Subcutaneous adipose tissue (tissue), 4 donors: ENCODE data around the gene C15orf40. TPM values are rescaled to one million over a fixed set of nuclear protein-coding genes. Genes with fewer than 3 reads are reported as not detected.

Experiments used
- total RNA-seq, 4 donors: library from RNA; depleted of rRNA; stranded (reverse); fragments of >200 nt; gene quantifications; one replicate each; pipeline ENCODE4 v1.1.0, GENCODE V29; 2016
- TF ChIP-seq, protein P1 (sequence below): fragments of 450-650 bp; IDR thresholded peaks from one replicate; pipeline ENCODE4 v1.5.1; 2016; ENCODE audit warnings: low read depth, mild to moderate bottlenecking, control low read depth, antibody characterized with exemption, moderate library complexity

Gene C15orf40
- total RNA-seq, 4 donors from 2014 or later, result 12.1 to 23.9 (median 12.9) TPM

DNA sequence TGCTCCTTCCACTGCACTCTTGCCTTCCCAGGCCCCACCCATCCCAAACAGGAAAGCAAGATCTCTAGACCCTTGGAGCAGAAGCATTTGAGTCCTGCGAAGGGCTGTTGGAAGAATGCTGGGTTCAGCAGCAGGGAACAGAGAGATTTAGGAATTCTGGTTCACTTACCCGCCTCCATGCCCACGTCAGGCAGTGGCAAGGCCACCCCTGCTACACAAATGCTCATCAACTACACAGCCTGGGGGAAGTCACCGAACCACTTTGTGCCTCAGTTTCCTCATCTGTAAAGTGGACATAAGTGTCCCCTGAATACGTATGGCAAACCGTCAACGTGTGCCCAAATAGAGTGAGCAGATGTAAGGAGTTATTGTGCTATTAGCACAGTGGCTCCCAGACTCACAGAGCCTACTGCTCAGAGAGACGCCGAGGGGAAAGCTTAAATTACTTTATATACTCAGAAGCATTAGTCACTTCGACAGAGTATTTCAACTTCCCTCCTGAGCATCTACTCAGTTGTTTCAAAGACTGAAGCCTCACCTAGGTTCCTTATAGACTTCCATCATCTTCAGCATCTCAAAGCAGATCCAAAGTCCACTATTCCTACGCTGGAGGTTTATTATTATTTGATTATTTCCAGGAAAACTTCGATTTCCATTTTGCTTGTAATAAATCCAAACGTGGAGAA is 59.8 kb downstream of the C15orf40 start:
- TF ChIP-seq, protein P1, sequence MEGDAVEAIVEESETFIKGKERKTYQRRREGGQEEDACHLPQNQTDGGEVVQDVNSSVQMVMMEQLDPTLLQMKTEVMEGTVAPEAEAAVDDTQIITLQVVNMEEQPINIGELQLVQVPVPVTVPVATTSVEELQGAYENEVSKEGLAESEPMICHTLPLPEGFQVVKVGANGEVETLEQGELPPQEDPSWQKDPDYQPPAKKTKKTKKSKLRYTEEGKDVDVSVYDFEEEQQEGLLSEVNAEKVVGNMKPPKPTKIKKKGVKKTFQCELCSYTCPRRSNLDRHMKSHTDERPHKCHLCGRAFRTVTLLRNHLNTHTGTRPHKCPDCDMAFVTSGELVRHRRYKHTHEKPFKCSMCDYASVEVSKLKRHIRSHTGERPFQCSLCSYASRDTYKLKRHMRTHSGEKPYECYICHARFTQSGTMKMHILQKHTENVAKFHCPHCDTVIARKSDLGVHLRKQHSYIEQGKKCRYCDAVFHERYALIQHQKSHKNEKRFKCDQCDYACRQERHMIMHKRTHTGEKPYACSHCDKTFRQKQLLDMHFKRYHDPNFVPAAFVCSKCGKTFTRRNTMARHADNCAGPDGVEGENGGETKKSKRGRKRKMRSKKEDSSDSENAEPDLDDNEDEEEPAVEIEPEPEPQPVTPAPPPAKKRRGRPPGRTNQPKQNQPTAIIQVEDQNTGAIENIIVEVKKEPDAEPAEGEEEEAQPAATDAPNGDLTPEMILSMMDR, result no peak

DNA sequence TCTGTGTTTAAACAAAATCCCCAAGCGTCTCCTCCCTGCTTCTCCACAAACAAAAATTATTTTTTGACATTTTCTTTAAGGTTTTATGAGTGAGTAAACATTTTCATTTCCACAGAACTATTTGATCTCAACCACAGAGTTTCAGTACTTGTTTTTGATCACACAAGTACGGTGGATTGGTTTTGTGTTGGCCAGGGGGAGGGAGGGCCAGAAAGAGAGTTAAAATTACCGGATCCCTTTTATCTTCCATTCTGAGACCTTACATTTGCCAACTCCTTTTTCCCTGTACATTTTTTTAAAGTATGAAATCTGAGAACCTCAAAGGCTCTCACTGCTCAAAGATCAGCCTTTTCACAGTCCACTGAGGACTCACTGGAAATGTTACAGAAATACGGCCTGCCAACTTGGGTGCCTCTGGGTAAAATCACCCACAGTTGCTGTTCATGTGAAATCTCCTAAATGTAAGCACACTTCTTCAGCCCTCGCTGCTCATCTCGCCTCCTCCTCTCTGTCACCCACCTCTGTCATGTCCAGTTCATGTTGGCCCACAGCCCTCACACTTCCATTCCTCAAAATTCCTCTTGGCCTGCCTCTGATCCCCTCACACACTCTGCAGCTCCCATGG is 60.6 kb downstream of the C15orf40 start:
- TF ChIP-seq, protein P1, result no peak

DNA sequence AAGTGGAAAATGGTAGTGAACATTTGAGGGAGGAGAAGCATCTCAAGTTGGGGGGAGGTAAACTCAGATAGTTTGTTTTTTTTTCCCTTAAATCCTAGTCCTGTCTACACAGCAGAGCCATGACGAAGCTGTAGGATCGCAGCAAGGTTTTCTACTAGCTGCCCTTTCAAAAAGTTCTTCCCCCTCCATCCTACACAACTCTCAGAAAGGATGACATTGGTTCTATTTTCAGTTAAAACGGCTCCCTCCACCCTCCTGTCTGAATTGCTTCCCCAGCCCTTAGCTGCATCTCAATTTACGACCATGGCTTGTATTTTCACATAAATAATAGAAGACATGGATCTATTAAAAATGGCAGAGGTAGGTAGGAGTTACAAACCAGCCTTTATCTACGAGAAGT is 61.1 kb downstream of the C15orf40 start:
- TF ChIP-seq, protein P1, result no peak

DNA sequence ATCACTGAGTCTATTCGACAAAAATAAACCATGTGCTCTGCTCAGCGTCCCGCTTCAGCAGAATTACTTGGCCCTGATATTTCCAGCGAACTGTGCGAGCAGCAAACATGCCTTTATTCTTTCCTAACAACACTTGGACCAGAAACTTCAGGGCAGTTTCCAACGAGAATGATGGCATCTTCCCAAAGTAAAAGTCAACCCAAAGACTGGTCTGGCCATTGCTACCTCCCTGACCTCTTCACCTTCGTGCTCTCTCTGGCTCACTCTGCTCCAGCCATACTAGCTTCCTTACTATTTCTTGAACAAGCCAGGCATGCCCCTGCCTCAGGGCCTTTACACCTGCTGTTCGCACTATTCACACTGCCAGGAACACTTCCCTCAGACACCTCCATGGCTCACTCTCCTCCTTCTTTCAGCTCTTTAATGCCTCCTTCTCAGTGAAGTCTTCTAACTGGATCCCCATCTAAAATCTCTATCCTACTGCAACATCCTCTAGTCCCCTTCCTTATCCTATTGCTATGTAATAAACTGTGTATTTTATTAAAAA is 65.2 kb downstream of the C15orf40 start:
- TF ChIP-seq, protein P1, result no peak

DNA sequence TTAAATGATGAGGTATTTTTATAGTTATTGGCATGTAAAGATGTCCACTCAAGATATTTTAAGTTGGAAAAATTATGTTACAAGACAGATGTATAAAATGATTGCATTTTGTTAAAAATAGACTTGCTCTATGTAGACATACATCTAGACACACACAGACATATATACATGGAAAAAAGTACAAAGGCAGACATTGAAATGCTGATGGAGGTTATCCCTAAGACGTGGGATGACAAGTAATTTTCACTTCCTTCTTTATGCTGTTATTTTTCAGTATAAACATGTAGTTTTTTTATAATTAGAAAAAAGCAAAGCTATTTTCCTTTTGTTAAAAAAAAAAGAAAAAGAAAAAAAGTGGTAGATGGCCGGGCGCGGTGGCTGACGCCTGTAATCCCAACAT is 66.1 kb downstream of the C15orf40 start:
- TF ChIP-seq, protein P1, result no peak

DNA sequence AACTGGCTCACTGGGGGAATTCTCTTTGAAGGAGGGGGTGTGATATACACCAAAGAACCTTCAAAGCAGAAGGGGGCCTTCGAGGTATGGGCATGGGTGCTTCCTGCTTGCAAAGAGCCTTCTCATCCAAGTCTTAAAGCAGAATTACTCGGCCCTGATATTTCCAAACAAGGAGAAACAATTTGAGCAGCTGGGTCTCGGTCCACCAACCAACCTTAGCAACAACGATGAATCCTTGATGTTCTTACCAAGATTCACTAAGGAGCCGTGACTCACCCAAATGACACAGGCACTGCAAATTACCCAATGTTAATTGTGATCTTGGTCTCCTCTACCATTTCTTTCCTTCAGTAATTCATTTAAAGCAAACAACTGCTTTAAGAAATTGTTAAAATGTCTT is 66.6 kb downstream of the C15orf40 start:
- TF ChIP-seq, protein P1, result no peak

DNA sequence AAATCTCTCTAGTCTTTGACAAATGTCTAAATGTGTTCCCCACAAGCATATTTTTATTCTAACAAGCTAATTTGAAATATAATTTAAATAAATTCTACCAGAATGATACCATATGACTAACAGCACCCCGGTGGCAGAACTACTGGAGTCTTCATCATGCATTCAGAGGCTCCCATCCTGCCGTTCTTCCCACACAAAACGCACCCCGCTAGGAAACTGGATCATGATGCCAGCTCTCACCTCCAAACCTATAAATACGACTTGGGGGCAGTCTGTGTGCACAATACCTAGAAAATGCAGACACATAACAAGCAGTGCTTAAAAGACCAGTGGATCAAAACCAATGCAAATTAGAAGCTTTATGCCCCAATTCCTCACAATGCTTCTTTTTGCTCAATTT is 67.4 kb downstream of the C15orf40 start:
- TF ChIP-seq, protein P1, result no peak
